ENCODE results near the gene MYL2.

DNA sequence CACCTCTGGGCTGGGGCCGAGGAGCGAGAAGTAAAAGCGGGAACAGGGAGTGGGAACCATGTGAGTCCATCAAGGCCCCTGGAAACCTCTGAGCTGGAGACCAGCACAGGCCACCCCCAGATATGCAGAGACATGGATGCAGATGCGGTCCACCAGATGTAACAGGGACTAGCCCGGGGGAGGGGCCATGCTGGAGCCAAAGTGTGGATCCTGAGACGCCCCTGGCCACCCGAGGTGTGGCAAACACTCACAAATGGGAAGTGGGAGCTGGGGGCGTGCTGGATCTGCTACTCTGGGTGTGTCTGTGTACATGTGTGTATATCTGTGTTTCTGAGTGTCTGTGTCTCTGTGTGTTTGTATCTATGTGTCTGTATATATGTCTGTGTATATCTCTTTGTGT is 12.8 kb downstream of the MYL2 start:
- TF ChIP-seq, protein P1, sequence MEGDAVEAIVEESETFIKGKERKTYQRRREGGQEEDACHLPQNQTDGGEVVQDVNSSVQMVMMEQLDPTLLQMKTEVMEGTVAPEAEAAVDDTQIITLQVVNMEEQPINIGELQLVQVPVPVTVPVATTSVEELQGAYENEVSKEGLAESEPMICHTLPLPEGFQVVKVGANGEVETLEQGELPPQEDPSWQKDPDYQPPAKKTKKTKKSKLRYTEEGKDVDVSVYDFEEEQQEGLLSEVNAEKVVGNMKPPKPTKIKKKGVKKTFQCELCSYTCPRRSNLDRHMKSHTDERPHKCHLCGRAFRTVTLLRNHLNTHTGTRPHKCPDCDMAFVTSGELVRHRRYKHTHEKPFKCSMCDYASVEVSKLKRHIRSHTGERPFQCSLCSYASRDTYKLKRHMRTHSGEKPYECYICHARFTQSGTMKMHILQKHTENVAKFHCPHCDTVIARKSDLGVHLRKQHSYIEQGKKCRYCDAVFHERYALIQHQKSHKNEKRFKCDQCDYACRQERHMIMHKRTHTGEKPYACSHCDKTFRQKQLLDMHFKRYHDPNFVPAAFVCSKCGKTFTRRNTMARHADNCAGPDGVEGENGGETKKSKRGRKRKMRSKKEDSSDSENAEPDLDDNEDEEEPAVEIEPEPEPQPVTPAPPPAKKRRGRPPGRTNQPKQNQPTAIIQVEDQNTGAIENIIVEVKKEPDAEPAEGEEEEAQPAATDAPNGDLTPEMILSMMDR (IDR thresholded peaks at IDR 0.05; ENCODE audit: poor library complexity, severe bottlenecking): no peak
- TF ChIP-seq EZH2 (IDR thresholded peaks at IDR 0.05; ENCODE audit: borderline replicate concordance, insufficient read depth, low read length, poor library complexity, severe bottlenecking): no peak
- no peak for TF ChIP-seq POLR2AphosphoS5 (IDR thresholded peaks at IDR 0.05)
- no peak for TF ChIP-seq EP300 (conservative IDR thresholded peaks at IDR 0.05; ENCODE audit: poor library complexity, severe bottlenecking)

All from neural cell (in vitro differentiated cells).